GM21825 (cell line): ENCODE data around the gene GLRA2.

Experiments used
- ATAC-seq: cut with Tn5 transposase; IDR thresholded peaks from one replicate; pipeline ENCODE4 v1.9.1; 2021; ENCODE audit warnings: mild to moderate bottlenecking, moderate library complexity; ENCODE audit not compliant: unreplicated experiment

Gene GLRA2

DNA sequence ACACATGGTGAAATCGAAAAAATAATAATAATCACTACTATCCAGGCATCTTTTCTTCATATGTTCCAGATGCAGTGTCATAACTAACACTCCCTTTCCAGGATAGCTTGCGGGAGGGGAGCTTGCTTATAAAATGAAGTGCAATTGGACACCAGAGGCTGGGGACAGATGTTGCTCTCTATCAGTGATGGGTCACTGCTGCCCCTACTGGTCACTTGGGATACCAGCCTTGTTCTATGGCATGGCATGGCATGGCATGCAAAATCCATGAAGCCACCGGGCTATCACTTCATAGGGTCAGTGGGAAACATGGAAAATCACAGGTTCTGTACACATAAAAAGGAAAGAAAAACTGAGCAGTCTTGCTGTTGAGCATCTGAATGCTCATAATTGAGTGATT is 168.1 kb downstream of the GLRA2 start:
- peak; percentile 88 for ATAC-seq

DNA sequence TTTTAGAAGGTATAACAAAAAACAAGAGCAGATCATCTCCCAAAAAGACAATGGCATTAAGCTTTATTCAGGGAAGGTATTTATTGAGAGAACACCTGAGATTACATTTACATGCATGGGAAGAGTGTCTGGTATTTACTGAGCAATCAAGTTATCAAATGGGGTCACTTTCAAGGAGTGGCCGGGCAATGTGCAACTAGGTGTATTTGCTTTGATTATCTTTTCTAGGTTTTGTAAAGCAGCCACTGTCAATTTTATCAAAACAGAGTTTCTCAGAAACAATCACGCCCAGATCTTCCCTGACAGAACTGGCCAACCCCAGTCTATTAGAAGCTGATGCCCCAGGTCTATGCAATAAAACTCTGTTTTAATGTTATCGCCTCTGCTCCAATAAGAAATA is 169.5 kb downstream of the GLRA2 start:
- no peak for ATAC-seq

DNA sequence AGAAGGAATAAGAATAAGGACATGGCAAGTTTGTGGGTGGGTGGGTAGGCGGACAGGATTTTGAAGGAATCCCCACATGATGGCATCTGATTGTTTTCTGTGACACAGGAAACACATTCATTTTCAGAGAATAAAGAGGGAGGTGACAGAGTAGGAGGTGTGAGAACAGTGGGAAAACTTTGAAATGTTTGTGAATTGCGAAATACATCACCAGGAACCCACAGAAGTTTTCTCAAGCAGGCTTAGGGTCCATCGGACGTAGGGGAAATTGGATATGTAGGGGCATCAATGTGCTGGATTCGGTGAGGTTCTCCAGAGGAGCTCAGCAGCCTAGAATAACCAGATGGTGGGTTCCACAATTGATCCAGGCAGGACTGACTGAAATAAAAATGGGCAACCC is 171.6 kb downstream of the GLRA2 start:
- no peak for ATAC-seq

DNA sequence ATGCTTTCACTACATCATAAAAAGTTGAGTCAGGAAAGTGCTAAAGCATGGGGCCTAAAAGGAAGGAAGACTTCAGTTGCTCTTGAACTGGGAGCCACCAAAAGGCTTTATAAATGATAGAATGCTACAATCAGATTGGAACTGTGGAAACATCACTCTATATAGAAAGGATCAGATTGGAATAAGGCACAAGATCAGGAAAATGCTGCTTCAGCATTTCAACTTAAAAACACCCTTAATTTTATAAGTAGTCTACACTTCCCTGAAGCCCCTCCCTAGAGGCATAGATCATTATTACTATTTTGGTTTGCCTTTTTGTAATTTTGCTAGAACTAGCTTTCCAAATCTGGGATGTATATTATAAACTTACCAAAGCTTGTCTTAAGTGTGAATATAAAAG is 172.8 kb downstream of the GLRA2 start:
- ATAC-seq, result no peak

DNA sequence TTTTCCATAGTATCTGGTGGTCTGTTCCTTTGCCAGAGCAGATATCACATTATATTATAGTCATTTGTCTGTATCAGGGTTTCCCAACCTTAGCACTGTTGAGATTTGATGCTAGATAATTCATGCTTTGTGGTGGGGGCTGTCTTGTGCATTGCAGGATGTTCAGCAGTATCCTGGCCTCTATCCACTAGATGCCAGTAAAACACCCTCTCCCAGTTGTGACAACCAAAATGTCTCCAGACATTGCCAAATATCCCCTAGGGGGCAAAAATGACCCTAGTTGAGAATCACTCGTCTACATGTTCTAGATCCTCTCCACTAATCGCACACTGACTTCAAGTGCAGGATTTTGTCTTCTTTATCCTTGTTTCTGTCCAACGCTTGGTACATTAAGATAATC is 182.8 kb downstream of the GLRA2 start:
- no peak for ATAC-seq

DNA sequence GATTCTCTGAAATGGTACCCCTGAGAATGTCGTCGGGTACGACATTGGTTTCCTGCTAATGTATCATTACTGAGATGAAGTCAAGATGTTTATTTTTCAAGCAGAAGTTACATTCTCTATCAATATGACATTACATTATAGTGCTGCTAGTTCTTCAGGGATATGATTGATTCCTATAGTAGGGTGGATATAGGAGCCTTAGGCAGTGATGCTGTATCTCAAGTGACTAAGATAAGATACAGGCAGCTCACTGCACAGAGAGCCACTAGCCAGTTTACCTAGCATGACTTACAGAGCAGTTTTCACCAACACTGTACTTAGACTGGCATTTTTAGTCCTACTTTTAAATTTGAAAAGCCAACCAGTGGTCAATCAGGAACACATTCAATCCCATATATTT is 188.6 kb downstream of the GLRA2 start:
- ATAC-seq, result no peak

DNA sequence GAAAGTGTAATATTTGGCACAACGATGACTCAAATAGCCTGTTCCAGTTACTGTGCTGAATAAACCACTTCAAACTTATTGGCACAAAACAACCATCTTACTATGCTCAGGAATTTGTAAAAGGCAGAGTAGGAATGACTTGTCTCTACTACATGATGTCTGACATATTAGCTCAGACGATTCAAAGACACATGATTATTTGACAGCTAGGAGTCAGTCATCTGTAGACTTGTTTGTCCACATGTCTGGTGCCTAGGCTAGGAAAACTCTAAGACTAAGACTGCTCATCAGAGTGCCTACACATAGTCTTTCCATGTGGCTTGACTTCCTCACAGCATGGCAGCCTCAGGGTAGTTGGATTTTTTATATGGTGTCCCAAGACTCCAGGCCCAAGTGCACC is 189.1 kb downstream of the GLRA2 start:
- ATAC-seq, result no peak

DNA sequence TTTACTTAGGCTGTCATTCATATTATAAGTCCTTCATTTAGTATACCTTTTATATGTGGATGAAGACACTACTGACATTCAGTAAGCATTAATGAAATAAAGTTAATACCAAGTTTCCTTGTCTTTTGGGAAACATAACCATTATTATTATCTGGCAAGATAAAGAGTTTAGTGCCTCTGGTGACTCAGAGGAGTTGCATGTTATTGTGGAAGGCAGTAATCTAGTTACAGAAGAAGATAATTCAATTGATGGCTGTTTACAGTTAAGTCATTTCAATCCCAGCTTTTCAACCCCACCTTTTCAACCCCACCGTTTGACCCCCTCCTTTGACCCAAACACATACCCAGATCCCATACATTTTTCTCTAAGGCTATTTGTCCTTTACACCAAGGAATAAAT is 199.7 kb downstream of the GLRA2 start:
- no peak for ATAC-seq

DNA sequence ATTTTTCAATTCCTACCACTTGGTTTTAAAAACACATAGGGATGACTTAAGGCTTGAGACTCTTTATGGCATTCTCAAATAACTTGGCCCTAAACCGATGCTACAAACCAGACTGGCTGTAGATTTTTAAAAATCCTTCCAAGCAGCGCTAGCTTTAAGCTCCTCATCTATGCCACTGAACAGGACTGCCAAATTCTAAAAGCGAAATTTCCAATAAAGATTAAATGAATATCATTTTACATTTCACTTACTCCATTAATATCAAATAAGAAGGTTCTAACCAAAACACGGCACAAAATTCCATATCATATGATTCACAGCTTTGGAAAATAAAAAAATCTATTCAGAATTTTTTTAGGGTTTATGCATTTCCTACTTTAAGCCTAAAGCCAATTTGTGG is 209.3 kb downstream of the GLRA2 start:
- ATAC-seq, result no peak

DNA sequence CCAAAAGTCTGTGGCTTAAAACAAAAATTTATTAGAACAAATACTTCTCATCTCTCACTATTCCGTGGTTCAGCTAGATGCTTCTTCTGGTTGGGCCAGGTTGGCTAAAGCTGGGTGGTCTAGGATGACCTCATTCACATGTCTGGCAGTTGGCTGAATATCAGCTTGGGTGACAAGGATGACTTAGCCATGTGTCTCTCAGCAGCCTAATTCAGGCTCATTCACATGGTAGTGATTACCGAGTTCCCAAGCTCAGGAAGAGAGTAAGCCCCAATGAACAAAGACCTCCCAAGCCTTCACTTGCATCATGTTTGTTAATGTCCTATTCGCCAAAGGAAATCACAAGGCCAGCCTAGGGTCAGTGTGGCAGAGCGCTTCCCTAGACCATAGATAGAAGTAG is 224.1 kb downstream of the GLRA2 start:
- no peak for ATAC-seq

DNA sequence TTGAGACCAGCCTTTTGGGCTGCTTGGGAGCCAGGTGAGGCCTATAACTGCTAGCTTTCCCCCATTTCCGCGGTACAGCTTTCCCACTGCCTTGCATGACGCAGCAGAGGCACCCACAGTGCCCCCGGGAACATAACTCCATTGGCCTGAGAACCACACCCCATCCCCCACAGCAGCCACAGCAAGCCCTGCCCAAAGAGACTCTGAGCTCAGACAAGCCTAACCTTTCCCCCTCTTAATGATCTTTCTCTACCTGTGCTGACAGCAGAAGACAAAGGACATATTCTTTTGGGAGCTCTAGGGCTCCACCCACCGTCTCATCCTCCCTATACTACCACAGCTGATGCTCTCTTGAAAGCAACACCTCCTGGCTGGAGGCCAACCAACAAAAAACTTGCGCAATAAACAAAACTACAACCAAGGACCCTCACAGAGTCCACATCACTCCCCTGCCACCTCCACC is 228.7 kb downstream of the GLRA2 start:
- no peak for ATAC-seq

DNA sequence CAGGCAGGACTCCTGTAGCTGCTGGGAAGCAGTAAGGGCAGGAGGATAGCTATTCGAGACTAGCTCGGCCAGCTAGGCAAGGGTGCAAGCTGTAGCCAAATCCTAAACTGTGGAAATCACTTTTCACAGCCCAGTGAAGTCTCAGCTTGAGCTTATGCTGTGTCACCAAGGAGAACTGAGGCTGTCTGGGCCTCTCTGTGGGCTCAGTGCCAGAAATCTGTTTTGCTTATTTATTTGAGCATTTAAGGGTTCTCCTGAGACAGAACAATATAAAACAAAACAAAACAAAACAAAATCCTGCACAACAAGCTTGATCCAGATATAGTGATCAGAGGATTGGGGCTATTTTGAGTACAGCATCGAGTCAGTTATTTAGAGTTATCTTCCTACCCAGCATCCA is 246.1 kb downstream of the GLRA2 start:
- ATAC-seq, result no peak

DNA sequence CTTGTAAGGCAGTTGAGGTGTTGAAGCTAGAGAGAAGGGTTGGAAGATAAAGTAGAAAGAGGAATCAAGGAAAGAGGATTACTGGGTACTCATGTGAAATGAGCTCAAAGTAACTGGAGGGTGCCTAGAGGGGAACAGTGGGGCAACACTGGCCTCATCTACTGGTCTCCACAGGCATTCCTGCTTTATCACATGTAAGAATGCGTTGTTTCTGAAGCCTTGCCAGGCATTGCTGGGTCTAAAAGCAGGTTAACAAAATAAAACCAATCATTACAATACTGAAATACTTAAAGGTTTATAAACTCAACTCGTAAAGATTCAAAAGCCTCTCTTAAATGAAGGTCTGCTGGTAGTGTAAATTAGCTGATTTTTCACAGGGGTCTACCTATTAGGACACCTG is 247.6 kb downstream of the GLRA2 start:
- no peak for ATAC-seq

DNA sequence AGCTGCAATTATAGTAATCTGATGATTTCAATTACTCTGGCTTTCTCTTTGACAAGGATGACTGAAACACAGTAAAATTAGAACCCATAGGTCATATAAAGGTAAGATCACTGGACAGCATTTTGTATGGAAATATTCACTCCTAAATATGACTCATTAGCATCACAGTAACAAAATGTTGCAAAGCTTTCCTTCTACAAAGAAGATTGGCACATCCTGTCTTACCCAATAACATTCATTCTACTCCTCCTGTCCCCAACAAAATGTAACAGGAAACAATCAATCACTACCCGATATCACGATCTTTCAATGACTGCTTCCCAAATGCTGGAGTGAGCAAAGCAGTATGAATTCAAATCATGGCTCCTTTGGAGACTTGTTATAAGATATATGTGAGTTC is 248.2 kb downstream of the GLRA2 start:
- ATAC-seq, result no peak

DNA sequence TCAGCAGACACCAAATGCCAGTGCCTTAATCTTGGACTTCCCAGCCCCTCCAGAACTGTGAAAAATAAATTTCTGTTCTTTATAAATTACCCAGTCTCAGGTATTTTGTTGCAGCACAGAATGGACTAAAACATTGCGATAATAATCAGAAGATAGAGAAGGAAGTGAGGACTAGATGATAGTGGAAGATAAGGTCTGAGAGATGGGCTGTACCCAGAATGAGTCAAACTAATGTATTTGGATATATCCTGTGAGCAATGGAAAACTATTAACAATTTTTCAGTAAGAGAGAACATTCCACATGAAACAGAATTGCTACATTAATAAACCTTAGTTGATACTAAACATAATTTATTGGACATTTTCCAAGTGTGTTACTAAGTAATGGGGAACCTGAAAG is 250.2 kb downstream of the GLRA2 start:
- ATAC-seq, result no peak
